ENCODE data around the gene CTR9.

Gene CTR9

GRCh38 chr11:10808553-10809372 is 57.7 kb downstream of the CTR9 start, which contains the start of gene EIF4G2:
Gene EIF4G2 (minus strand): TSS chr11:10808926.
- ATAC-seq (ENCODE audit: insufficient read depth, low read depth) (peak; percentile 91), DNase-seq (peak; percentile 98)
- peak within 1 kb of the TSS; percentile 94 for H2AFZ ChIP-seq (ENCODE audit: low read depth, low read length)
- TF ChIP-seq CTCF (IDR thresholded peaks at IDR 0.05; ENCODE audit: borderline replicate concordance, extremely low read depth, low read length, poor library complexity, severe bottlenecking) (no peak), EZH2 (IDR thresholded peaks at IDR 0.05; ENCODE audit: borderline replicate concordance, low read depth, low read length, severe bottlenecking) (no peak)
- H3K27me3 ChIP-seq (ENCODE audit: insufficient read depth, low read length, poor library complexity), result no peaks in the 10 kb centered on the region
- peak within 1 kb of the TSS; percentile 99 for H3K27ac ChIP-seq (ENCODE audit: low read length)
- peak within 1 kb of the TSS; percentile 80 to 92 for H3K4me3 ChIP-seq (ENCODE audit: low read depth in 1 of 2, low read length in 2 of 2)
- H4K20me1 ChIP-seq (ENCODE audit: insufficient read depth, low read length), result peaks cover 29% of the 10 kb centered on the region; the same call in 1 of the 2 replicates
- H3K36me3 ChIP-seq (ENCODE audit: insufficient read depth, low read length), result peaks cover 45% of the 10 kb centered on the region
- H3K9me3 ChIP-seq (ENCODE audit: insufficient read depth, low read length, severe bottlenecking), result no peaks in the 10 kb centered on the region
- peak within 1 kb of the TSS; percentile 87 for H3K4me2 ChIP-seq (ENCODE audit: insufficient read depth, low read length)
- peak within 1 kb of the TSS; percentile 100 for H3K9ac ChIP-seq (ENCODE audit: low read depth, low read length)
- peaks cover 49% of the 10 kb centered on the region for H3K4me1 ChIP-seq (ENCODE audit: insufficient read depth, low read length)
- peaks cover 50% of the 10 kb centered on the region for H3K79me2 ChIP-seq (ENCODE audit: insufficient read depth, low read length)

GRCh38 chr11:10809373-10810160 is 58.5 kb downstream of the CTR9 start:
- Histone ChIP-seq H3K9me3 (ENCODE audit: insufficient read depth, low read length, severe bottlenecking) (no peaks in the 10 kb centered on the region), H3K9ac (ENCODE audit: low read depth, low read length) (peak overlapping the region; percentile 100), H3K4me2 (ENCODE audit: insufficient read depth, low read length) (peak overlapping the region; percentile 87), H3K4me1 (ENCODE audit: insufficient read depth, low read length) (peaks cover 42% of the 10 kb centered on the region), H3K79me2 (ENCODE audit: insufficient read depth, low read length) (peaks cover 42% of the 10 kb centered on the region), H3K36me3 (ENCODE audit: insufficient read depth, low read length) (peaks cover 37% of the 10 kb centered on the region), H4K20me1 (ENCODE audit: insufficient read depth, low read length) (peaks cover 21% of the 10 kb centered on the region; the same call in 1 of the 2 replicates), H3K27me3 (ENCODE audit: insufficient read depth, low read length, poor library complexity) (no peaks in the 10 kb centered on the region), H3K4me3 (ENCODE audit: low read depth in 1 of 2, low read length in 2 of 2) (peak overlapping the region; percentile 60 to 92), H3K27ac (ENCODE audit: low read length) (peak overlapping the region; percentile 93), H2AFZ (ENCODE audit: low read depth, low read length) (peak overlapping the region; percentile 94)
- peak; percentile 68 for DNase-seq
- peak; percentile 21 for ATAC-seq (ENCODE audit: insufficient read depth, low read depth)
- no peak for TF ChIP-seq EZH2 (IDR thresholded peaks at IDR 0.05; ENCODE audit: borderline replicate concordance, low read depth, low read length, severe bottlenecking)
- TF ChIP-seq CTCF (IDR thresholded peaks at IDR 0.05; ENCODE audit: borderline replicate concordance, extremely low read depth, low read length, poor library complexity, severe bottlenecking), result no peak

- H3K27me3 ChIP-seq (ENCODE audit: insufficient read depth, low read length, poor library complexity), result no peaks in the 10 kb centered on the region
- no peak overlapping the region for H3K27ac ChIP-seq (ENCODE audit: low read length)
- H3K79me2 ChIP-seq (ENCODE audit: insufficient read depth, low read length), result peaks cover 3% of the 10 kb centered on the region; the same call in 1 of the 2 replicates
- no peaks in the 10 kb centered on the region for H3K9me3 ChIP-seq (ENCODE audit: insufficient read depth, low read length, severe bottlenecking)
- ATAC-seq (ENCODE audit: insufficient read depth, low read depth) (no peak), DNase-seq (no peak)
- H4K20me1 ChIP-seq (ENCODE audit: insufficient read depth, low read length), result no peaks in the 10 kb centered on the region
- no peak overlapping the region for H2AFZ ChIP-seq (ENCODE audit: low read depth, low read length)
- no peak for TF ChIP-seq CTCF (IDR thresholded peaks at IDR 0.05; ENCODE audit: borderline replicate concordance, extremely low read depth, low read length, poor library complexity, severe bottlenecking)
- no peak for TF ChIP-seq EZH2 (IDR thresholded peaks at IDR 0.05; ENCODE audit: borderline replicate concordance, low read depth, low read length, severe bottlenecking)
- no peak overlapping the region for H3K9ac ChIP-seq (ENCODE audit: low read depth, low read length)
- peaks cover 13% of the 10 kb centered on the region for H3K4me1 ChIP-seq (ENCODE audit: insufficient read depth, low read length)
- H3K4me2 ChIP-seq (ENCODE audit: insufficient read depth, low read length), result no peak overlapping the region
- no peak overlapping the region for H3K4me3 ChIP-seq (ENCODE audit: low read depth in 1 of 2, low read length in 2 of 2)
- no peaks in the 10 kb centered on the region for H3K36me3 ChIP-seq (ENCODE audit: insufficient read depth, low read length)
Measured at GRCh38 chr11:10813945-10814344, 62.9 kb downstream of the CTR9 start.

Measured in DND-41 (cell line).